GM23338 (cell line): Measurements from ENCODE around the gene THBS1. TPM values are rescaled to one million over a fixed set of nuclear protein-coding genes. Genes with fewer than 3 reads are reported as not detected.
A peak's percentile ranks its signal among the peaks of the same experiment; 100 is the strongest.

Source experiments
- ATAC-seq: fragments of 200-7000 bp; cut with Tn5 transposase; 3 replicates; pipeline ENCODE4 v1.9.1; 2020
- DNase-seq: peaks from one replicate; pipeline ENCODE4 v3.0.0-alpha.2; 2015; ENCODE audit warnings: low spot score
- H2AFZ ChIP-seq: fragments of 200-600 bp; sonication (generic); 2 replicates; pipeline ENCODE4 v1.8.0; 2016; ENCODE audit warnings: antibody characterized with exemption, mild to moderate bottlenecking, moderate library complexity
- H3F3A ChIP-seq: fragments of 200-600 bp; sonication (generic); replicated peaks from 2 replicates; pipeline ENCODE4 v1.8.0; 2017; ENCODE audit warnings: antibody characterized with exemption, mixed run types, low read depth
- H3K27ac ChIP-seq: fragments of 200-600 bp; sonication (generic); 2 replicates; pipeline ENCODE4 v1.6.1; 2016; ENCODE audit warnings: low read depth
- H3K27me3 ChIP-seq: fragments of 200-600 bp; sonication (generic); 2 replicates; pipeline ENCODE4 v1.8.0; 2016; ENCODE audit warnings: mild to moderate bottlenecking, mixed run types, moderate library complexity; ENCODE audit not compliant: insufficient read depth
- H3K36me3 ChIP-seq: fragments of 200-600 bp; sonication (generic); 2 replicates; pipeline ENCODE4 v1.8.0; 2016; ENCODE audit warnings: mild to moderate bottlenecking; ENCODE audit not compliant: insufficient read depth
- H3K4me1 ChIP-seq: fragments of 200-600 bp; sonication (generic); 2 replicates; pipeline ENCODE4 v1.8.0; 2016; ENCODE audit warnings: mild to moderate bottlenecking, moderate library complexity; ENCODE audit not compliant: insufficient read depth
- H3K4me2 ChIP-seq: fragments of 200-600 bp; sonication (generic); 2 replicates; pipeline ENCODE4 v1.7.1; 2017; ENCODE audit warnings: mixed run types
- H3K4me3 ChIP-seq: fragments of 200-600 bp; sonication (generic); 2 replicates; pipeline ENCODE4 v1.6.1; 2016; ENCODE audit warnings: mixed run types
- H3K79me2 ChIP-seq: fragments of 200-600 bp; sonication (generic); replicated peaks from 2 replicates; pipeline ENCODE4 v1.8.0; 2017; ENCODE audit warnings: mild to moderate bottlenecking; ENCODE audit not compliant: insufficient read depth
- H3K9me2 ChIP-seq: fragments of 200-600 bp; sonication (generic); 2 replicates; pipeline ENCODE4 v1.8.0; 2017; ENCODE audit not compliant: insufficient read depth
- H4K20me1 ChIP-seq: fragments of 200-600 bp; sonication (generic); replicated peaks from 2 replicates; pipeline ENCODE4 v1.8.0; 2017; ENCODE audit warnings: mild to moderate bottlenecking; ENCODE audit not compliant: insufficient read depth
- H3K27ac Mint-ChIP-seq: 2 replicates; pipeline ENCODE4 v1.8.0; 2020; ENCODE audit warnings: inconsistent platforms, mild to moderate bottlenecking, moderate library complexity, mixed read lengths
- H3K27me3 Mint-ChIP-seq: 3 replicates; pipeline ENCODE4 v1.8.0; 2022; ENCODE audit warnings: low read depth, mild to moderate bottlenecking, moderate library complexity, mixed read lengths, inconsistent platforms; ENCODE audit not compliant: insufficient read depth, poor library complexity
- H3K36me3 Mint-ChIP-seq: 3 replicates; pipeline ENCODE4 v1.8.0; 2021; ENCODE audit warnings: low read depth, mild to moderate bottlenecking, inconsistent platforms, moderate library complexity, mixed read lengths
- H3K4me1 Mint-ChIP-seq: 3 replicates; pipeline ENCODE4 v1.8.0; 2020; ENCODE audit warnings: mild to moderate bottlenecking, inconsistent platforms, mixed read lengths
- H3K4me3 Mint-ChIP-seq: 3 replicates; pipeline ENCODE4 v1.8.0; 2021; ENCODE audit warnings: moderate library complexity, mild to moderate bottlenecking, inconsistent platforms, mixed read lengths
- H3K9me3 Mint-ChIP-seq: 3 replicates; pipeline ENCODE4 v1.8.0; 2020; ENCODE audit warnings: moderate library complexity, mild to moderate bottlenecking, inconsistent platforms, mixed read lengths
- CREB1 ChIP-seq: fragments of 250-450 bp; sonication (Bioruptor Pico); IDR thresholded peaks from 2 replicates; pipeline ENCODE4 v1.5.0; 2020; ENCODE audit warnings: low read depth, mild to moderate bottlenecking, moderate library complexity
- CTCF ChIP-seq, 2 experiments: fragments of 200-600 bp in 1 of 2; sonication (generic) in 1 of 2; conservative IDR thresholded peaks; 2 replicates each; pipeline versions ENCODE4 v1.5.1 to v1.6.1; 2016 to 2017; ENCODE audit warnings: antibody characterized with exemption in 2 of 2, low read depth in 2 of 2, mild to moderate bottlenecking in 2 of 2, moderate library complexity in 1 of 2
- ETS1 ChIP-seq: IDR thresholded peaks from 2 replicates; pipeline ENCODE4 v1.6.1; 2016; ENCODE audit warnings: antibody characterized with exemption
- EZH2 ChIP-seq: fragments of 200-600 bp; sonication (generic); IDR thresholded peaks from one replicate; pipeline ENCODE4 v1.8.0; 2017; ENCODE audit warnings: antibody characterized with exemption, mild to moderate bottlenecking, low read depth; ENCODE audit not compliant: unreplicated experiment
- EZH2phosphoT487 ChIP-seq: fragments of 200-600 bp; sonication (generic); IDR thresholded peaks from one replicate; pipeline ENCODE4 v1.8.1; 2018; ENCODE audit warnings: antibody characterized with exemption; ENCODE audit not compliant: unreplicated experiment
- NANOG ChIP-seq: IDR thresholded peaks from 2 replicates; pipeline ENCODE4 v1.6.1; 2016; ENCODE audit warnings: antibody characterized with exemption, borderline replicate concordance
- STAT1 ChIP-seq: IDR thresholded peaks from one replicate; pipeline ENCODE4 v1.6.1; 2016; ENCODE audit warnings: antibody characterized with exemption; ENCODE audit not compliant: unreplicated experiment
- ZNF114 ChIP-seq: fragments of 250-450 bp; sonication (Bioruptor Pico); IDR thresholded peaks from 2 replicates; pipeline ENCODE4 v1.5.0; 2020; ENCODE audit warnings: mild to moderate bottlenecking, moderate library complexity
- ZNF331 ChIP-seq: fragments of 250-450 bp; sonication (Bioruptor Pico); IDR thresholded peaks from 2 replicates; pipeline ENCODE4 v1.5.0; 2020; ENCODE audit warnings: low read depth, mild to moderate bottlenecking, moderate library complexity
- ZNF462 ChIP-seq: fragments of 250-450 bp; sonication (Bioruptor Pico); IDR thresholded peaks from 2 replicates; pipeline ENCODE4 v1.5.0; 2020; ENCODE audit warnings: mild to moderate bottlenecking, moderate library complexity
- polyA plus RNA-seq: library from polyadenylated mRNA; unstranded; fragments of >200 nt; fragmentation: Nextera tagmentation; extraction: Ambion mirVana; gene quantifications from 2 replicates; pipeline ENCODE4 v1.2.1, GENCODE V29; 2016
- total RNA-seq: library from RNA; depleted of rRNA; stranded (reverse); fragments of >200 nt; shearing (Covaris generic); gene quantifications from 2 replicates; pipeline ENCODE4 v1.2.3, GENCODE V29; 2014

Gene THBS1
- total and polyA plus RNA-seq, 2 experiments from 2014 or later, result 21.7 to 81.9 TPM

GRCh38 chr15:39595338-39596221 is 14.7 kb downstream of the THBS1 start:
- H3K4me2 ChIP-seq, result no peak overlapping the region
- H3K79me2 ChIP-seq, result no peaks in the 10 kb centered on the region
- H3K27me3 ChIP-seq, result no peaks in the 10 kb centered on the region
- ATAC-seq, result no peak
- TF ChIP-seq ETS1, result no peak
- no peak for TF ChIP-seq CTCF (conservative IDR thresholded peaks at IDR 0.05; ENCODE audit: low read depth in 2 of 2)
- no peak for TF ChIP-seq ZNF462 (CRISPR knock-in tag)
- no peak for TF ChIP-seq STAT1
- no peak for TF ChIP-seq NANOG
- no peak for TF ChIP-seq CREB1 (CRISPR knock-in tag)
- no peak for TF ChIP-seq ZNF114 (CRISPR knock-in tag)
- no peak for TF ChIP-seq EZH2
- no peak for TF ChIP-seq ZNF331 (CRISPR knock-in tag)
- no peak for TF ChIP-seq EZH2phosphoT487
- H3F3A ChIP-seq, result no peaks in the 10 kb centered on the region
- H3K36me3 Mint-ChIP-seq, result peaks cover 56% of the 10 kb centered on the region
- H3K27me3 Mint-ChIP-seq, result no peaks in the 10 kb centered on the region
- no peak overlapping the region for H3K4me3 Mint-ChIP-seq
- no peaks in the 10 kb centered on the region for H3K9me2 ChIP-seq
- H2AFZ ChIP-seq, result no peak overlapping the region
- no peak overlapping the region for H3K4me3 ChIP-seq
- H3K27ac ChIP-seq, result peak overlapping the region; percentile 12; the same call in 1 of the 2 replicates
- H3K9me3 Mint-ChIP-seq, result no peaks in the 10 kb centered on the region
- H3K4me1 Mint-ChIP-seq, result peaks cover 11% of the 10 kb centered on the region; the same call in 2 of the 3 replicates
- H3K4me1 ChIP-seq, result no peaks in the 10 kb centered on the region
- H3K36me3 ChIP-seq, result peaks cover 60% of the 10 kb centered on the region
- no peak overlapping the region for H3K27ac Mint-ChIP-seq
- no peak for DNase-seq
- no peaks in the 10 kb centered on the region for H4K20me1 ChIP-seq
